Prostate gland (tissue), 2 donors: ENCODE measurements around the gene PMM1.

Experiments used
- POLR2A ChIP-seq: fragments of 450-650 bp; IDR thresholded peaks from one replicate; pipeline ENCODE4 v1.6.1; 2016; ENCODE audit warnings: antibody characterized with exemption, mild to moderate bottlenecking
- TF ChIP-seq, protein P1 (sequence below), 4 experiments: fragments of 200-600 bp in 2 of 4; fragments of 450-650 bp in 2 of 4; sonication (generic) in 2 of 4; IDR thresholded peaks; 1 replicate in 3 of 4; 2 replicates in 1 of 4; pipeline ENCODE4 v1.5.1; 2016 to 2019; ENCODE audit warnings: antibody characterized with exemption in 4 of 4, mild to moderate bottlenecking in 2 of 4, moderate library complexity in 2 of 4

DNA sequence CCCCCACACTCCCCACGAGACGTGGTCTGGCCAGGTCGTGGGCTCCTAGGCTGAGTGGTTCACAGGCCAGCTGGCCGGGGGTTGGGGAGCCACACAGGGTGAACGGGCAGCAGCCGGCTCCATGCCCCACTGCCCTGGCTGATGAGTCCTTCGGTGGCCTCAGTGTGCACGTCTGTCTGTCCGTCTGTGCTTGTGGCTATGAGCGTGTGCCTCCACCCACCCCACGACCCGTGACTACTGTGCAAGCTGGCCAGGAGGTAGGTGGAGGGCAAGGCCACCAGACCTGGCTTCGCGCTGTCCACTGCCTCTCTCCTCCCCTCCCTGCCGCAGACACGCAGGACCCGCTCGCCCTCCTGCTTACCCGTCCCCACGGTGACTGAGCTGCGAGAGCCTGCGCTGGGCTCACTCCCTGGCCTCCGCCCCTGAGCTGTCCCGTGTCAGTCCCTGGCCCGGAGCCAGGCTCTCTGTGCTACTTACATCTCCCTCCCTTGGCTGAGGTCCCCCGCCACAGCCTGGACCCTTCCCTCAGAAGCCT is 14.7 kb downstream of the PMM1 start:
- no peak for TF ChIP-seq POLR2A
- TF ChIP-seq, protein P1, sequence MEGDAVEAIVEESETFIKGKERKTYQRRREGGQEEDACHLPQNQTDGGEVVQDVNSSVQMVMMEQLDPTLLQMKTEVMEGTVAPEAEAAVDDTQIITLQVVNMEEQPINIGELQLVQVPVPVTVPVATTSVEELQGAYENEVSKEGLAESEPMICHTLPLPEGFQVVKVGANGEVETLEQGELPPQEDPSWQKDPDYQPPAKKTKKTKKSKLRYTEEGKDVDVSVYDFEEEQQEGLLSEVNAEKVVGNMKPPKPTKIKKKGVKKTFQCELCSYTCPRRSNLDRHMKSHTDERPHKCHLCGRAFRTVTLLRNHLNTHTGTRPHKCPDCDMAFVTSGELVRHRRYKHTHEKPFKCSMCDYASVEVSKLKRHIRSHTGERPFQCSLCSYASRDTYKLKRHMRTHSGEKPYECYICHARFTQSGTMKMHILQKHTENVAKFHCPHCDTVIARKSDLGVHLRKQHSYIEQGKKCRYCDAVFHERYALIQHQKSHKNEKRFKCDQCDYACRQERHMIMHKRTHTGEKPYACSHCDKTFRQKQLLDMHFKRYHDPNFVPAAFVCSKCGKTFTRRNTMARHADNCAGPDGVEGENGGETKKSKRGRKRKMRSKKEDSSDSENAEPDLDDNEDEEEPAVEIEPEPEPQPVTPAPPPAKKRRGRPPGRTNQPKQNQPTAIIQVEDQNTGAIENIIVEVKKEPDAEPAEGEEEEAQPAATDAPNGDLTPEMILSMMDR (IDR thresholded peaks at IDR 0.05): no peak
